ENCODE results near the gene NAA10. TPM values are rescaled to one million over a fixed set of nuclear protein-coding genes. Genes with fewer than 3 reads are reported as not detected.
A peak's percentile ranks its signal among the peaks of the same experiment; 100 is the strongest.

Gene NAA10
- total RNA-seq, 1 experiment from 2014 or later = 124 TPM

DNA sequence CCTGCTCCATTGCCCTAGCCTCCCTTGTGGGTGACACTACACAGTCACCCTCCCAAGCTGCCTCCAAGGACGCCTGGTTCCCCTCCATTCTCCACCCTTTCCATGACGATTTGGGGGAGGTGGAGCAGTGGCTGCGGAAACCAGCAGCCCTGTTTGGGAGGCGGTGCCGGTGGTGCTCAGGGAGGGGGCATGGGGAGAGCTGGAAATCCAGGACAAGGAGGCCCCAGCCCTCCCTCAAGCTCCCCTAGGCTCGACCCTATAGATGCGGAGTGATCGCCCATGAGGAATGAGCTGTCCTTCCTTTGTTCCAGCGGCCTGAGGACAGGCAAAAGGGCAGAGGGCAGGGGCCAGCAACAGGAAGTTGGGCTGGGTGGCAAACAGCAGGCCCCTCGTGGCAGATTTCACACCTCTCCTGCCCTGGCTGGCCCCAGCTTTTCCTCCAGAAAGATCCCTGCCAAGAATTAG is 13.2 kb upstream of the NAA10 start:
- no peak for ATAC-seq
- RAD21 ChIA-PET (ENCODE audit: low non-redundant PET in 1 of 2, low total read pairs in 2 of 2, uncharacterized antibody in 2 of 2, unreplicated experiment in 2 of 2) = no interaction called here

DNA sequence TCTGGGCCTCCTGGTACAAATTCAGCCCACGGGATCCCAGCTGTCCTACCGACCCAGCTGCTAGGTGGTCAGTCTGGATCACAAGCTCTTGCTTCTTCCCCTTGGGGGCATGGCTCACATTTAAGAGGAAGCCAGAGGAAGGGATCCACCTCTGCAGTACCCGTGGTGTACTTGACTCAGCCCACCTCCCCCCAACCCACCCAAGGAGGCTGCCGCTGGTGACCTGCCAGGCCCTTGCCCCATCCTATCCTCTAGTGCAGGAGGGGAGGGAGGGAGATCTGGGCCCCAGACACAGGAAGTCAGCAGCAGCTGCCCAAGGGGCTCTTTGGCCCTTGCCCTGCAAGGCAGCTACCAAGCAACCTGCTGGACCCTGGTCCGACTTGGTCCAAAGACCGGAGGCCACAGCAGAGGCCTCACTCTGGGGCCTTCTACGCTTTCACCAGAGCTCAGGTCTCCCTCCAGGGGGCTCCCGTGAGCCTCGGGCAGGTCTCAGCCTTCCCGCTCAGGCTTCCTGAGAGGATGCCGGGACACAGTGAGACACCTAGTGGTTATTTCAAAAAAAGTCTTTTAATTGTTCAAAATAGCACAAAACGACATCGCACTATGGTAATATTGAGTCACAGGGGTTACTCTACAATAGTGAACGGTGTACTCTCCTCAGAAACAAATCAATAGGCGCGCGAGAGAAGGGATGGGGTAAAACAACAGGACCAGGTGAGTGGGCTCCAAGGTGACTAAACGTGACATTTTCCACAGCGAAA is 12.4 kb upstream of the NAA10 start:
- BruUV-seq (replicated peaks) = no TSS peak
- intact Hi-C loops (cut with micrococcal nuclease) = loop anchor here (1.0 kb wide), 2 partner anchors 23 to 183 kb away; partner anchors contain the start of gene PLXNB3
- Histone ChIP-seq H3K4me3 (replicated peaks in 1 of 2; ENCODE audit: low read depth in 1 of 2, low read length in 2 of 2) (no peak overlapping the region), H3K4me1 (ENCODE audit: control insufficient read depth in 1 of 2, insufficient read depth in 2 of 2, low read length in 2 of 2) (no peaks in the 10 kb centered on the region; a peak in 1 of 4 replicates), H2AFZ (ENCODE audit: low read depth, low read length, poor library complexity, severe bottlenecking) (no peak overlapping the region), H3K9me2 (ENCODE audit: insufficient read depth) (no peaks in the 10 kb centered on the region), H3K4me2 (ENCODE audit: low read length) (no peak overlapping the region), H3K9me3 (ENCODE audit: control insufficient read depth in 1 of 2, insufficient read depth in 1 of 2, low read depth in 1 of 2, low read length in 2 of 2) (no peaks in the 10 kb centered on the region), H3K36me3 (ENCODE audit: control insufficient read depth in 1 of 2, insufficient read depth in 2 of 2, low read length in 2 of 2) (peaks cover 0 to 6% of the 10 kb centered on the region in 2 experiments; a peak in 1 of 4 replicates), H3K79me2 (ENCODE audit: insufficient read depth, low read length) (no peaks in the 10 kb centered on the region), H3K27me3 (ENCODE audit: insufficient read depth, low read length) (no peaks in the 10 kb centered on the region), H3K9ac (ENCODE audit: low read length) (no peak overlapping the region), H4K20me1 (ENCODE audit: insufficient read depth) (no peaks in the 10 kb centered on the region), H3K27ac (ENCODE audit: low read depth, low read length) (peak overlapping the region; percentile 38; the same call in 1 of the 2 replicates)
- ATAC-seq = peak; percentile 94
- ChIA-PET POLR2A (interaction anchor here (0.8 to 1.1 kb wide), 3 partner anchors 12 to 26 kb away, joined by 3 read pairs; partner anchors contain the start of genes NAA10 and TMEM187), RAD21 (ENCODE audit: low non-redundant PET in 1 of 2, low total read pairs in 2 of 2, uncharacterized antibody in 2 of 2, unreplicated experiment in 2 of 2) (no interaction called here), CTCF (interaction anchor here (0.6 to 1.5 kb wide), 13 partner anchors 9 to 408 kb away, joined by 3 to 14 read pairs (median 5); partner anchors contain the start of genes ARHGAP4, NAA10 and PLXNB3)
- DNase-seq (ENCODE audit: low read depth, low spot score) = peak; percentile 67
- no peak for TF ChIP-seq FOSL1 (IDR thresholded peaks at IDR 0.05; ENCODE audit: low read depth)
- TF ChIP-seq RAD21 (IDR thresholded peaks at IDR 0.05; ENCODE audit: low read depth) = no peak
- no peak for TF ChIP-seq YY1 (IDR thresholded peaks at IDR 0.05; ENCODE audit: extremely low read depth, insufficient replicate concordance, low read depth, low read length)
- 0 out of 2 replicates have a peak, but pooled peaks have one; percentile 14 for TF ChIP-seq ZFX (IDR thresholded peaks at IDR 0.05)
- TF ChIP-seq, protein P1, sequence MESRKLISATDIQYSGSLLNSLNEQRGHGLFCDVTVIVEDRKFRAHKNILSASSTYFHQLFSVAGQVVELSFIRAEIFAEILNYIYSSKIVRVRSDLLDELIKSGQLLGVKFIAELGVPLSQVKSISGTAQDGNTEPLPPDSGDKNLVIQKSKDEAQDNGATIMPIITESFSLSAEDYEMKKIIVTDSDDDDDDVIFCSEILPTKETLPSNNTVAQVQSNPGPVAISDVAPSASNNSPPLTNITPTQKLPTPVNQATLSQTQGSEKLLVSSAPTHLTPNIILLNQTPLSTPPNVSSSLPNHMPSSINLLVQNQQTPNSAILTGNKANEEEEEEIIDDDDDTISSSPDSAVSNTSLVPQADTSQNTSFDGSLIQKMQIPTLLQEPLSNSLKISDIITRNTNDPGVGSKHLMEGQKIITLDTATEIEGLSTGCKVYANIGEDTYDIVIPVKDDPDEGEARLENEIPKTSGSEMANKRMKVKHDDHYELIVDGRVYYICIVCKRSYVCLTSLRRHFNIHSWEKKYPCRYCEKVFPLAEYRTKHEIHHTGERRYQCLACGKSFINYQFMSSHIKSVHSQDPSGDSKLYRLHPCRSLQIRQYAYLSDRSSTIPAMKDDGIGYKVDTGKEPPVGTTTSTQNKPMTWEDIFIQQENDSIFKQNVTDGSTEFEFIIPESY (IDR thresholded peaks at IDR 0.05; ENCODE audit: extremely low read depth, insufficient replicate concordance, low read length) = no peak
- no peak for TF ChIP-seq ELF1 (IDR thresholded peaks at IDR 0.05; ENCODE audit: borderline replicate concordance, low read depth)
- no peak for TF ChIP-seq EZH2 (IDR thresholded peaks at IDR 0.05)
- TF ChIP-seq POLR2A (IDR thresholded peaks at IDR 0.05; ENCODE audit: borderline replicate concordance, extremely low read depth, insufficient read depth, insufficient read length) = no peak
- no peak for TF ChIP-seq ZNF274 (IDR thresholded peaks at IDR 0.05; ENCODE audit: low read depth, low read length)
- peak in 2 of 3 experiments; percentile 78 to 84; a peak in 4 of 6 replicates for TF ChIP-seq CTCF (IDR thresholded peaks at IDR 0.05 in 2 of 3, conservative IDR thresholded peaks at IDR 0.05 in 1 of 3; ENCODE audit: borderline replicate concordance in 1 of 3, insufficient read depth in 1 of 3, low read depth in 2 of 3, low read length in 2 of 3)

More for the DNA sequence above, 13.2 kb upstream of the NAA10 start:
- POLR2A ChIA-PET = no interaction called here
- no peak overlapping the region for H3K9ac ChIP-seq (ENCODE audit: low read length)
- H2AFZ ChIP-seq (ENCODE audit: low read depth, low read length, poor library complexity, severe bottlenecking) = no peak overlapping the region
- intact Hi-C loops (cut with micrococcal nuclease) = no loop called here
- H3K4me1 ChIP-seq (ENCODE audit: control insufficient read depth in 1 of 2, insufficient read depth in 2 of 2, low read length in 2 of 2) = no peaks in the 10 kb centered on the region; a peak in 1 of 4 replicates
- no peak overlapping the region for H3K4me2 ChIP-seq (ENCODE audit: low read length)
- no peak for DNase-seq (ENCODE audit: low read depth, low spot score)
- H3K4me3 ChIP-seq (replicated peaks in 1 of 2; ENCODE audit: low read depth in 1 of 2, low read length in 2 of 2) = no peak overlapping the region
- peak overlapping the region; percentile 38; the same call in 1 of the 2 replicates for H3K27ac ChIP-seq (ENCODE audit: low read depth, low read length)
- H3K36me3 ChIP-seq (ENCODE audit: control insufficient read depth in 1 of 2, insufficient read depth in 2 of 2, low read length in 2 of 2) = peaks cover 0 to 14% of the 10 kb centered on the region in 2 experiments; a peak in 1 of 4 replicates
- TF ChIP-seq SIN3A (IDR thresholded peaks at IDR 0.05; ENCODE audit: low read depth) (no peak), ELF1 (IDR thresholded peaks at IDR 0.05; ENCODE audit: borderline replicate concordance, low read depth) (no peak), EZH2 (IDR thresholded peaks at IDR 0.05) (no peak), SRF (IDR thresholded peaks at IDR 0.05; ENCODE audit: low read depth) (no peak), POLR2AphosphoS5 (IDR thresholded peaks at IDR 0.05; ENCODE audit: low read depth, low read length) (no peak), SP1 (IDR thresholded peaks at IDR 0.05; ENCODE audit: low read depth) (no peak)
- no peaks in the 10 kb centered on the region; the same call in 1 of the 2 replicates for H3K79me2 ChIP-seq (ENCODE audit: insufficient read depth, low read length)
- H4K20me1 ChIP-seq (ENCODE audit: insufficient read depth) = no peaks in the 10 kb centered on the region
- CTCF ChIA-PET = interaction anchor here (1.2 to 1.5 kb wide), 3 partner anchors 12 to 21 kb away, joined by 4 to 14 read pairs (median 6); no protein-coding TSS in a partner anchor
- no TSS peak for BruUV-seq (replicated peaks)
- H3K27me3 ChIP-seq (ENCODE audit: insufficient read depth, low read length) = no peaks in the 10 kb centered on the region
- H3K9me2 ChIP-seq (ENCODE audit: insufficient read depth) = no peaks in the 10 kb centered on the region
- H3K9me3 ChIP-seq (ENCODE audit: control insufficient read depth in 1 of 2, insufficient read depth in 1 of 2, low read depth in 1 of 2, low read length in 2 of 2) = no peaks in the 10 kb centered on the region
